ENCODE results near the gene IL22RA1. TPM values are rescaled to one million over a fixed set of nuclear protein-coding genes. Genes with fewer than 3 reads are reported as not detected.

IL22RA1 gene
- polyA plus RNA-seq, 2 of the 4 experiments (the other 2 are of a cell fraction), result 1.5 to 1.7 TPM

GRCh38 chr1:24130385-24130784 is 12.6 kb downstream of the IL22RA1 start:
- Histone ChIP-seq H3K4me1 (no peaks in the 10 kb centered on the region), H3K27ac (no peak overlapping the region), H3K4me2 (no peak overlapping the region), H3K4me3 (no peak overlapping the region), H3K9me3 (peaks cover 8% of the 10 kb centered on the region; the same call in 2 of the 3 replicates)
- no peak for TF ChIP-seq CHD2 (IDR thresholded peaks at IDR 0.05; ENCODE audit: low read length, partially characterized antibody)
- TF ChIP-seq MYC (IDR thresholded peaks at IDR 0.05; ENCODE audit: borderline replicate concordance, low read length), result no peak
- no peak for TF ChIP-seq EHMT2 (IDR thresholded peaks at IDR 0.05; ENCODE audit: low read depth)
- no peak for TF ChIP-seq USF2 (IDR thresholded peaks at IDR 0.05)
- TF ChIP-seq HDAC2 (IDR thresholded peaks at IDR 0.05), result no peak
- no peak for TF ChIP-seq HMGXB4 (CRISPR knock-in tag; IDR thresholded peaks at IDR 0.05; ENCODE audit: borderline replicate concordance)
- TF ChIP-seq BHLHE40 (IDR thresholded peaks at IDR 0.05; ENCODE audit: low read depth, low read length), result no peak
- TF ChIP-seq BCL3 (IDR thresholded peaks at IDR 0.05), result no peak
- no peak for TF ChIP-seq ATOH8 (CRISPR knock-in tag; IDR thresholded peaks at IDR 0.05; ENCODE audit: low read depth)
- WGBS (ENCODE audit: missing lambda C conversion rate), result 83% methylated on average over 3 of the region's 3 CpGs
- no peak for ATAC-seq
- DNase-seq (ENCODE audit: low read depth in 1 of 2, low spot score in 1 of 2), result no peak
- ChIA-PET POLR2A (no interaction called here), CTCF (no interaction called here)
- no peak for FAIRE-seq

DNA sequence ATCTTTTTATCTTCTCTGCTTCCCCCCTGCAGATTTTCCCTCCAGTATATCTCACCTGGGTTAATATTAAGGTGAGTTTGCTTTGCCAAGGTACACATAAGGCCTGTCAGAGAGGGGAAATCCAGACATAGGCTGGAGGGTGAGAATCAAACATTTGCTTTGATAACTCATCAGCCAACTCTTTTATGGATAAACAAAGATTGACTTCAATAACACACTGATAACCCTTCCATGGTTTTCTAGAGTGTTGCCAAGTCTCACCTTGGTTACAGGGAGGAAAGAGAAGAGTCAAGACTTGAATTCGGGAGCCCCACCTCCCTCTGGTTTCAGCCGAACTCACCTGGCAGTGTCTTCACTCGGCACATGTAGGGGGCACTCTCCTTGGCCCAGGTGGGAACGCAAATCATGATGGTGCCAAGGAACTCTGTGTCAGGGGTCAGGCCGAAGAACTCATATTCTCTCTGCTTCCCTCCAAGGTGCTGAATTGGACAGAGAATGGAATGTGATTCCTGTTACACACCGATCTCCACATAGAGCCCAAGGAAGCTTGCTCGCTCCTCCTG is 15.1 kb downstream of the IL22RA1 start:
- CTCF ChIA-PET, result interaction anchor here (0.7 kb wide), 1 partner anchor 286 kb away, joined by 3 read pairs; no protein-coding TSS in a partner anchor
- FAIRE-seq, result no peak
- DNase-seq (ENCODE audit: low read depth in 1 of 2, low spot score in 1 of 2), result no peak
- WGBS (ENCODE audit: missing lambda C conversion rate), result 95% methylated on average over 7 of the region's 7 CpGs
- H3K27ac ChIP-seq, result no peak overlapping the region
- no peak overlapping the region for H3K4me2 ChIP-seq
- peaks cover 8% of the 10 kb centered on the region; the same call in 2 of the 3 replicates for H3K9me3 ChIP-seq
- no peak for TF ChIP-seq JUNB (IDR thresholded peaks at IDR 0.05)
- TF ChIP-seq, protein P1, sequence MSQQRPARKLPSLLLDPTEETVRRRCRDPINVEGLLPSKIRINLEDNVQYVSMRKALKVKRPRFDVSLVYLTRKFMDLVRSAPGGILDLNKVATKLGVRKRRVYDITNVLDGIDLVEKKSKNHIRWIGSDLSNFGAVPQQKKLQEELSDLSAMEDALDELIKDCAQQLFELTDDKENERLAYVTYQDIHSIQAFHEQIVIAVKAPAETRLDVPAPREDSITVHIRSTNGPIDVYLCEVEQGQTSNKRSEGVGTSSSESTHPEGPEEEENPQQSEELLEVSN (IDR thresholded peaks at IDR 0.05; ENCODE audit: borderline replicate concordance, low read depth), result no peak
- no peak for TF ChIP-seq CHD2 (IDR thresholded peaks at IDR 0.05; ENCODE audit: low read length, partially characterized antibody)
- TF ChIP-seq BCL3 (IDR thresholded peaks at IDR 0.05), result no peak
- TF ChIP-seq CBX2 (IDR thresholded peaks at IDR 0.05; ENCODE audit: borderline replicate concordance, low read depth), result no peak
- TF ChIP-seq ZSCAN20 (CRISPR knock-in tag; IDR thresholded peaks at IDR 0.05), result no peak
- no peak for TF ChIP-seq CBX8 (IDR thresholded peaks at IDR 0.05)
- TF ChIP-seq HES2 (IDR thresholded peaks at IDR 0.05), result no peak
- TF ChIP-seq POLR2A (IDR thresholded peaks at IDR 0.05; ENCODE audit: low read length), result no peak
- no peak for TF ChIP-seq NPAS2 (CRISPR knock-in tag; IDR thresholded peaks at IDR 0.05; ENCODE audit: borderline replicate concordance)
- no peak for TF ChIP-seq EP300 (IDR thresholded peaks at IDR 0.05)
- no peak for TF ChIP-seq KDM5A (IDR thresholded peaks at IDR 0.05)
- TF ChIP-seq TP53 (CRISPR knock-in tag; IDR thresholded peaks at IDR 0.05), result no peak
- no peak for TF ChIP-seq POLR2AphosphoS2 (conservative IDR thresholded peaks at IDR 0.05; ENCODE audit: low read length)
- no peak for TF ChIP-seq HOXA7 (CRISPR knock-in tag; IDR thresholded peaks at IDR 0.05)
- TF ChIP-seq BHLHE40 (IDR thresholded peaks at IDR 0.05; ENCODE audit: low read depth, low read length), result no peak
- TF ChIP-seq CTCF (IDR thresholded peaks at IDR 0.05), result no peak
- no peak for TF ChIP-seq HMGXB4 (CRISPR knock-in tag; IDR thresholded peaks at IDR 0.05; ENCODE audit: borderline replicate concordance)
- TF ChIP-seq HOXB13 (CRISPR knock-in tag; IDR thresholded peaks at IDR 0.05; ENCODE audit: low read depth), result no peak
- no peaks in the 10 kb centered on the region for H3K4me1 ChIP-seq
- no peak for ATAC-seq
- POLR2A ChIA-PET, result no interaction called here
- no peak overlapping the region for H3K4me3 ChIP-seq

Measured in A549 (cell line).